Endothelial cell of umbilical vein (primary cell): ENCODE results near the gene ZFR2. TPM values are rescaled to one million over a fixed set of nuclear protein-coding genes. Genes with fewer than 3 reads are reported as not detected.

ENCODE experiments used
- BruUV-seq: library from RNA; stranded (reverse); fragments of 400-500 nt; replicated peaks from 2 replicates; lab custom pipeline; 2021; lab: Mats Ljungman, UMichigan
- CTCF ChIA-PET: fragments of 300-600, 350-600 bp; sonication (Branson Sonifier 250); formaldehyde crosslinking; loops from one replicate; lab custom pipeline; 2021; ENCODE audit warnings: antibody characterized with exemption, inconsistent platforms; lab: Charles Lee
- POLR2A ChIA-PET: fragments of 300-600, 350-600 bp; sonication (Branson Sonifier 250); formaldehyde crosslinking; loops from one replicate; lab custom pipeline; 2021; ENCODE audit warnings: antibody characterized with exemption, inconsistent platforms; lab: Charles Lee
- DNase-seq: peaks from one replicate; pipeline ENCODE4 v3.0.0-alpha.2; 2011; ENCODE audit warnings: low read depth, low spot score
- FAIRE-seq: peaks from 2 replicates; lab custom pipeline; 2011; peaks lifted over from hg19 to GRCh38; lab: Jason Lieb, UNC
- H2AFZ ChIP-seq: 2 replicates; pipeline ENCODE4 v1.6.0; 2012; ENCODE audit warnings: low read depth, low read length, control low read depth, inconsistent platforms
- H3K27ac ChIP-seq: 2 replicates; pipeline ENCODE4 v1.5.1; 2011; ENCODE audit warnings: low read depth, mild to moderate bottlenecking, control low read depth, low read length, moderate library complexity; ENCODE audit not compliant: insufficient read depth
- H3K27me3 ChIP-seq, 2 experiments: 2 replicates each; pipeline versions ENCODE4 v1.6.0 to v1.6.1; 2011; ENCODE audit warnings: low read length in 2 of 2, mixed read lengths in 1 of 2; ENCODE audit not compliant: control insufficient read depth in 2 of 2, insufficient read depth in 2 of 2
- H3K36me3 ChIP-seq, 2 experiments: 2 replicates in 1 of 2; 3 replicates in 1 of 2; pipeline ENCODE4 v1.5.1; 2011; ENCODE audit warnings: low read length in 2 of 2, mild to moderate bottlenecking in 1 of 2, moderate library complexity in 1 of 2; ENCODE audit not compliant: control insufficient read depth in 2 of 2, insufficient read depth in 2 of 2; ENCODE audit errors: extremely low read depth in 1 of 2
- H3K4me1 ChIP-seq: 3 replicates; pipeline ENCODE4 v1.5.1; 2011; ENCODE audit warnings: mild to moderate bottlenecking, low read length; ENCODE audit not compliant: control insufficient read depth, insufficient read depth; ENCODE audit errors: extremely low read depth
- H3K4me2 ChIP-seq: 2 replicates; pipeline ENCODE4 v1.6.1; 2011; ENCODE audit warnings: low read length, control low read depth, mixed read lengths; ENCODE audit not compliant: insufficient read depth
- H3K4me3 ChIP-seq, 3 experiments: fragments of 200-600 bp in 1 of 3; sonication (generic), shearing (Covaris generic) in 1 of 3; replicated peaks in 1 of 3; 2 replicates each; pipeline ENCODE4 v1.5.1; 2011 to 2016; ENCODE audit warnings: control low read depth in 3 of 3, low read length in 3 of 3, mild to moderate bottlenecking in 2 of 3, inconsistent platforms in 1 of 3, low read depth in 1 of 3, moderate library complexity in 1 of 3; ENCODE audit not compliant: insufficient read depth in 1 of 3
- H3K79me2 ChIP-seq: 2 replicates; pipeline ENCODE4 v1.6.0; 2012; ENCODE audit warnings: low read length, inconsistent platforms; ENCODE audit not compliant: control insufficient read depth, insufficient read depth
- H3K9ac ChIP-seq: replicated peaks from 2 replicates; pipeline ENCODE3; 2011; ENCODE audit warnings: low read length, control low read depth; ENCODE audit not compliant: insufficient read depth; ENCODE audit errors: extremely low read depth
- H3K9me1 ChIP-seq: replicated peaks from 3 replicates; pipeline ENCODE4 v1.6.0; 2011; ENCODE audit warnings: mild to moderate bottlenecking, low read length; ENCODE audit not compliant: control insufficient read depth, insufficient read depth; ENCODE audit errors: extremely low read depth
- H3K9me3 ChIP-seq: replicated peaks from 2 replicates; pipeline ENCODE4 v1.5.1; 2012; ENCODE audit warnings: low read length, inconsistent platforms; ENCODE audit not compliant: control insufficient read depth, insufficient read depth
- H4K20me1 ChIP-seq: replicated peaks from 2 replicates; pipeline ENCODE3; 2011; ENCODE audit warnings: mild to moderate bottlenecking, low read length; ENCODE audit not compliant: control insufficient read depth, insufficient read depth; ENCODE audit errors: extremely low read depth
- CTCF ChIP-seq, 2 donors: IDR thresholded peaks; 1 replicate in 1 of 2; 2 replicates in 1 of 2; pipeline ENCODE4 v1.5.1; 2011; ENCODE audit warnings: low read length in 2 of 2, mild to moderate bottlenecking in 2 of 2, moderate library complexity in 2 of 2, control low read depth in 1 of 2, inconsistent platforms in 1 of 2, low read depth in 1 of 2; ENCODE audit not compliant: insufficient read depth in 1 of 2; ENCODE audit errors: extremely low read depth in 1 of 2
- EZH2 ChIP-seq: IDR thresholded peaks from 2 replicates; pipeline ENCODE4 v1.6.1; 2012; ENCODE audit warnings: borderline replicate concordance, low read depth, mild to moderate bottlenecking, moderate library complexity, low read length, inconsistent platforms; ENCODE audit not compliant: severe bottlenecking
- FOS ChIP-seq: IDR thresholded peaks from 2 replicates; pipeline ENCODE4 v1.6.1; 2011; ENCODE audit warnings: mild to moderate bottlenecking, low read length, moderate library complexity, borderline replicate concordance; ENCODE audit not compliant: insufficient read depth
- GATA2 ChIP-seq: IDR thresholded peaks from 2 replicates; pipeline ENCODE4 v1.7.0; 2011; ENCODE audit warnings: low read depth, mild to moderate bottlenecking, moderate library complexity, mixed read lengths, low read length; ENCODE audit not compliant: insufficient read length, insufficient read depth
- JUN ChIP-seq: IDR thresholded peaks from 2 replicates; pipeline ENCODE4 v1.6.1; 2011; ENCODE audit warnings: borderline replicate concordance, low read depth; ENCODE audit not compliant: insufficient read length, insufficient read depth
- MAX ChIP-seq: IDR thresholded peaks from 2 replicates; pipeline ENCODE4 v1.6.1; 2011; ENCODE audit not compliant: insufficient read depth, insufficient read length
- MYC ChIP-seq: IDR thresholded peaks from one replicate; pipeline ENCODE4 v1.6.1; 2011; ENCODE audit warnings: mild to moderate bottlenecking, low read depth, low read length
- POLR2A ChIP-seq: IDR thresholded peaks from 2 replicates; pipeline ENCODE4 v1.6.1; 2012; ENCODE audit warnings: low read depth, mild to moderate bottlenecking, control low read depth, low read length
- POLR2AphosphoS5 ChIP-seq: IDR thresholded peaks from 2 replicates; pipeline ENCODE4 v1.6.1; 2012; ENCODE audit warnings: low read depth, mild to moderate bottlenecking, control low read depth, low read length, moderate library complexity; ENCODE audit not compliant: insufficient read depth
- dilution Hi-C: fragments of 300-500 bp; cut with MboI; formaldehyde crosslinking; loops from one replicate; pipeline ENCODE4 v1.15.0; 2019; ENCODE audit warnings: low sequenced_read_pairs; ENCODE audit not compliant: extremely low pct_ligation_motif_present
- intact Hi-C: fragments of 100-400 bp; cut with micrococcal nuclease; formaldehyde crosslinking; loops from one replicate; pipeline ENCODE4 v1.10.0; 2022
- polyA plus RNA-seq, 4 experiments: library from polyadenylated mRNA; depleted of rRNA in 3 of 4; stranded (reverse) in 3 of 4; unstranded in 1 of 4; fragments of >200 nt; gene quantifications; 2 replicates each; pipeline versions ENCODE4 v1.2.1 to v1.2.3, GENCODE V29; 2011 to 2012; ENCODE audit warnings: missing spikeins in 1 of 4
- total RNA-seq: library from RNA; stranded (reverse); gene quantifications from 2 replicates; pipeline ENCODE4 v1.2.3, GENCODE V29; 2021

Gene ZFR2
- total and polyA plus RNA-seq, 2 donors (not counting 3 experiments of a cell fraction or from before 2014, with no cell fraction given): not detected

- Histone ChIP-seq H3K9ac (no peak overlapping the region), H3K9me3 (no peaks in the 10 kb centered on the region), H4K20me1 (no peaks in the 10 kb centered on the region), H3K27me3 (no peaks in the 10 kb centered on the region), H3K9me1 (no peaks in the 10 kb centered on the region), H3K4me2 (no peak overlapping the region), H3K4me1 (no peaks in the 10 kb centered on the region), H3K79me2 (no peaks in the 10 kb centered on the region), H3K4me3 (no peak overlapping the region), H2AFZ (no peak overlapping the region), H3K36me3 (no peaks in the 10 kb centered on the region), H3K27ac (no peak overlapping the region)
- ChIA-PET POLR2A (no interaction called here), CTCF (interaction anchor here (0.6 to 2.9 kb wide), 3 partner anchors 9 to 161 kb away, joined by 3 to 19 read pairs (median 6); no protein-coding TSS in a partner anchor)
- no peak for DNase-seq
- intact Hi-C loops (no loop called here), dilution Hi-C loops (no loop called here)
- no TSS peak for BruUV-seq
- no peak for FAIRE-seq
- TF ChIP-seq JUN (no peak), POLR2AphosphoS5 (no peak), FOS (no peak), CTCF (IDR thresholded peaks at IDR 0.05; ENCODE audit: extremely low read depth in 1 of 2, insufficient read depth in 1 of 2, low read depth in 1 of 2, low read length in 2 of 2) (no peak), POLR2A (no peak), MYC (no peak), EZH2 (no peak), GATA2 (no peak), MAX (no peak)
Observed at GRCh38 chr19:3831601-3832000, 37.2 kb downstream of the ZFR2 start.
